Astrocyte of the cerebellum (primary cell): ENCODE measurements around the gene TRHDE.
"Not testable (repeated sequence)": the region's sequence is repeated elsewhere in the genome, so short reads cannot be mapped to it uniquely, and the experiment has no call there.

Source experiments
- DNase-seq: peaks from one replicate; pipeline ENCODE4 v3.0.0-alpha.2; 2011; ENCODE audit warnings: low read depth
- H3K4me3 ChIP-seq: 2 replicates; pipeline ENCODE4 v1.5.1; 2011; ENCODE audit warnings: mild to moderate bottlenecking, low read depth, low read length, moderate library complexity
- CTCF ChIP-seq: IDR thresholded peaks from 2 replicates; pipeline ENCODE4 v1.5.1; 2012; ENCODE audit warnings: low read length, low read depth, moderate library complexity, mild to moderate bottlenecking; ENCODE audit errors: missing control alignments
- in situ Hi-C: cut with HindIII; loops from 2 replicates; pipeline ENCODE4 v1.10.0; 2017; ENCODE audit warnings: low sequenced_read_pairs

Gene TRHDE

DNA sequence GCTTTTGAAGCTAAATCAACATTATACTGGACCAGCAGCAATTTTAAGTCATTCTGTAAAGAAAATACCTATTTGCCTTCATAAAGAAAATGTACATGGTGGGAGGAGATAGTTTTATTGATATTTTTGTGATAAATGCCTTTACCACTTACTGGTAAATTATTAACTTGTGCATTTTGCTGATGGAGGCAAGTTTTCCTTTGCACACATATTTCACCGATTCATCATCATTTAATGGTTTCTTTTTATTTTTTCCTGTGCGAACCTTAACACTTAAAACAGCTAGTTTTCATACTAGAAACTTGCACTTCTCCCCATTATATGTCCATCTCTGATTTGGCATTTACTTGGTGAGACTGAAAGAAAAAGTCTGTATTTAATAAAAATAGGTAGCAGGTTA lies 239.3 kb downstream of the TRHDE start:
- no peak for DNase-seq
- no peak for TF ChIP-seq CTCF
- in situ Hi-C loops, result no loop called here
- no peak overlapping the region for H3K4me3 ChIP-seq

- peak; percentile 77 for DNase-seq
- in situ Hi-C loops, result no loop called here
- TF ChIP-seq CTCF, result no peak
- H3K4me3 ChIP-seq, result no peak overlapping the region
These were observed 239.7 kb downstream of the TRHDE start for GRCh38 chr12:72511906-72512305.

DNA sequence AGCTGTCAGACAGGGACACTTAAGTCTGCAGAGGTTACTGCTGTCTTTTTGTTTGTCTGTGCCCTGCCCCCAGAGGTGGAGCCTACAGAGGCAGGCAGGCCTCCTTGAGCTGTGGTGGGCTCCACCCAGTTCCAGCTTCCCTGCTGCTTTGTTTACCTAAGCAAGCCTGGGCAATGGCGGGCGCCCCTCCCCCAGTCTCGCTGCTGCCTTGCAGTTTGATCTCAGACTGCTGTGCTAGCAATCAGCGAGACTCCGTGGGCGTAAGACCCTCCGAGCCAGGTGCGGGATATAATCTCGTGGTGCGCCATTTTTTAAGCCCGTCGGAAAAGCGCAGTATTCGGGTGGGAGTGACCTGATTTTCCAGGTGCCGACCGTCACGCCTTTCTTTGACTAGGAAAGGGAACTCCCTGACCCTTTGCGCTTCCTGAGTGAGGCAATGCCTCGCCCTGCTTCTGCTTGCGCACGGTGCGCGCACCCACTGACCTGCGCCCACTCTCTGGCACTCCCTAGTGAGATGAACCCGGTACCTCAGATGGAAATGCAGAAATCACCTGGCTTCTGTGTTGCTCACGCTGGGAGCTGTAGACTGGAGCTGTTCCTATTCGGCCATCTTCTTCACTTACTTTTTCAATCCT lies 248.0 kb downstream of the TRHDE start:
- DNase-seq, H3K4me3 ChIP-seq, in situ Hi-C loops: not testable (repeated sequence)

DNA sequence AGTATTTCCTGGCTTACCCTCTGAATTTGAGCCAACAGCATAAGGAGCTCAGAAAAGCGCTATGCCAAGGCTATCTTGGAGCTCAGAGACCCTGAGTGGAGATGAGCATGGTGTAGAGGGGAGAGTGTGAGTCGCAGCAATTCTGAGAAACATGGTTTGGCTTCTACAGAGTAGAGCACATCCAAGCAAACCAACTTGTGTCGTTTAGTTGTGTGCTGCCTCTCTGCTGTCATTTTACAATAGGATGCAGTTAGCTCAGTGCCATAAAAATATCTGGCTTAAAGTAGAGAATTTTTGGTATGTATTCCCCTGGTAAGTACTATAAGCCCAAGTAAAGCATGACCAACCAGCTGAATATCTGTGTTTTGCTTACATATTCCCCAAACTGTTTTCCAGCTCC lies 249.2 kb downstream of the TRHDE start:
- in situ Hi-C loops, result no loop called here
- H3K4me3 ChIP-seq, result no peak overlapping the region
- no peak for DNase-seq
- no peak for TF ChIP-seq CTCF

GRCh38 chr12:72522411-72522810 lies 250.2 kb downstream of the TRHDE start:
- no peak for TF ChIP-seq CTCF
- no peak for DNase-seq
- no peak overlapping the region for H3K4me3 ChIP-seq
- in situ Hi-C loops, result no loop called here

GRCh38 chr12:72523754-72524153 lies 251.6 kb downstream of the TRHDE start:
- TF ChIP-seq CTCF, result no peak
- in situ Hi-C loops, result no loop called here
- DNase-seq, result no peak
- no peak overlapping the region for H3K4me3 ChIP-seq

GRCh38 chr12:72535212-72535990 lies 263.2 kb downstream of the TRHDE start:
- H3K4me3 ChIP-seq, result no peak overlapping the region
- DNase-seq, result no peak
- in situ Hi-C loops, result no loop called here
- no peak for TF ChIP-seq CTCF
